Upper lobe of left lung (tissue), 6 donors: ENCODE measurements around the gene GAS2. TPM values are rescaled to one million over a fixed set of nuclear protein-coding genes. Genes with fewer than 3 reads are reported as not detected.

Experiments
- ATAC-seq, 2 donors: fragments of 200-7000 bp; cut with Tn5 transposase; one replicate each; pipeline ENCODE4 v1.9.1; 2022; ENCODE audit warnings: mild to moderate bottlenecking in 2 of 2, moderate library complexity in 2 of 2; ENCODE audit not compliant: low FRiP score in 2 of 2
- DNase-seq, 2 donors: peaks; one replicate each; pipeline ENCODE4 v3.0.0-alpha.2; 2019 to 2020
- H3K27ac ChIP-seq, 4 donors: fragments of 200-600 bp; sonication (generic); one replicate each; pipeline ENCODE4 v1.5.1; 2016 to 2019
- H3K27me3 ChIP-seq, 4 donors: fragments of 200-600 bp; sonication (generic); one replicate each; pipeline ENCODE4 v1.5.1; 2017 to 2019
- H3K36me3 ChIP-seq, 4 donors: fragments of 200-600 bp; sonication (generic); one replicate each; pipeline ENCODE4 v1.5.1; 2016 to 2019
- H3K4me1 ChIP-seq, 4 donors: fragments of 200-600 bp; sonication (generic); one replicate each; pipeline ENCODE4 v1.5.1; 2018 to 2019
- H3K4me3 ChIP-seq, 4 donors: fragments of 200-600 bp; sonication (generic); one replicate each; pipeline ENCODE4 v1.5.1; 2017 to 2019; ENCODE audit warnings: mild to moderate bottlenecking in 2 of 4, moderate library complexity in 1 of 4
- H3K9me3 ChIP-seq, 4 donors: fragments of 200-600 bp; sonication (generic); one replicate each; pipeline ENCODE4 v1.5.1; 2018 to 2019
- CTCF ChIP-seq, 6 experiments: fragments of 450-650 bp in 4 of 6; fragments of 200-600 bp in 2 of 6; sonication (generic) in 2 of 6; IDR thresholded peaks; one replicate each; pipeline ENCODE4 v1.5.1; 2016 to 2019; ENCODE audit warnings: antibody characterized with exemption in 6 of 6
- EP300 ChIP-seq, 4 donors: sonication (generic); formaldehyde crosslinking; IDR thresholded peaks; one replicate each; pipeline ENCODE4 v1.5.1; 2017; ENCODE audit warnings: antibody characterized with exemption in 4 of 4, control low read depth in 2 of 4
- POLR2A ChIP-seq, 4 donors: fragments of 450-650 bp; IDR thresholded peaks; one replicate each; pipeline ENCODE4 v1.5.1; 2016 to 2017; ENCODE audit warnings: antibody characterized with exemption in 4 of 4, mild to moderate bottlenecking in 2 of 4
- POLR2AphosphoS5 ChIP-seq, 2 donors: sonication (generic); formaldehyde crosslinking; IDR thresholded peaks; one replicate each; pipeline ENCODE4 v1.5.1; 2017; ENCODE audit warnings: antibody characterized with exemption in 2 of 2
- WGBS, 2 donors: methylation state at CpG; one replicate each; pipeline ENCODE4 v1.1.5; 2017 to 2018; 5-methylcytosine and 5-hydroxymethylcytosine counted together
- total RNA-seq, 6 donors: library from RNA; depleted of rRNA in 4 of 6; stranded (reverse); fragments of >200 nt in 4 of 6; gene quantifications; one replicate each; pipeline versions ENCODE4 v1.1.0 to v1.2.1, GENCODE V29; 2016 to 2021
- donor health status: DM: no; HTN: no; CAD: no; lungs with moderate emphysema.
- donor health status: DM: no; HTN: yes; CAD: no; lungs with severe emphysema.

Gene GAS2
- total RNA-seq, 6 donors from 2014 or later = 1.5 to 6.3 (median 2.1) TPM; not detected in 1

- ATAC-seq (no peak), DNase-seq (no peak)
- TF ChIP-seq EP300 (IDR thresholded peaks at IDR 0.05) (no peak), POLR2A (IDR thresholded peaks at IDR 0.05) (no peak), CTCF (IDR thresholded peaks at IDR 0.05) (no peak), POLR2AphosphoS5 (IDR thresholded peaks at IDR 0.05) (no peak)
- no peaks in the 10 kb centered on the region for H3K36me3 ChIP-seq
- WGBS, 2 donors = 92 to 93% methylated on average over 1 of the region's 1 CpG
- H3K4me3 ChIP-seq = no peak overlapping the region
- H3K9me3 ChIP-seq = peaks cover 0 to 5% (median 0%) of the 10 kb centered on the region in 4 donors
- no peaks in the 10 kb centered on the region for H3K27me3 ChIP-seq
- no peak overlapping the region for H3K27ac ChIP-seq
- H3K4me1 ChIP-seq = no peaks in the 10 kb centered on the region
These were observed 46.9 kb downstream of the GAS2 start for GRCh38 chr11:22713336-22713735.

- no peak for DNase-seq
- no peaks in the 10 kb centered on the region for H3K4me1 ChIP-seq
- ATAC-seq = no peak
- peaks cover 0 to 5% (median 0%) of the 10 kb centered on the region in 4 donors for H3K9me3 ChIP-seq
- H3K36me3 ChIP-seq = no peaks in the 10 kb centered on the region
- H3K27ac ChIP-seq = no peak overlapping the region
- 88 to 89% methylated on average over 3 of the region's 3 CpGs for WGBS, 2 donors
- no peaks in the 10 kb centered on the region for H3K27me3 ChIP-seq
- TF ChIP-seq POLR2A (IDR thresholded peaks at IDR 0.05) (no peak), EP300 (IDR thresholded peaks at IDR 0.05) (no peak), POLR2AphosphoS5 (IDR thresholded peaks at IDR 0.05) (no peak), CTCF (IDR thresholded peaks at IDR 0.05) (no peak)
- no peak overlapping the region for H3K4me3 ChIP-seq
These were observed 49.6 kb downstream of the GAS2 start for GRCh38 chr11:22715971-22716370.

- WGBS, 2 donors = 96 to 98% methylated on average over 3 of the region's 3 CpGs
- no peak overlapping the region for H3K27ac ChIP-seq
- no peaks in the 10 kb centered on the region for H3K36me3 ChIP-seq
- no peaks in the 10 kb centered on the region for H3K27me3 ChIP-seq
- no peaks in the 10 kb centered on the region for H3K4me1 ChIP-seq
- ATAC-seq (no peak), DNase-seq (no peak)
- peaks cover 0 to 5% (median 0%) of the 10 kb centered on the region in 4 donors for H3K9me3 ChIP-seq
- H3K4me3 ChIP-seq = no peak overlapping the region
- TF ChIP-seq POLR2A (IDR thresholded peaks at IDR 0.05) = no peak
- TF ChIP-seq POLR2AphosphoS5 (IDR thresholded peaks at IDR 0.05) = no peak
- TF ChIP-seq EP300 (IDR thresholded peaks at IDR 0.05) = no peak
- no peak for TF ChIP-seq CTCF (IDR thresholded peaks at IDR 0.05)
These were observed 54.0 kb downstream of the GAS2 start for GRCh38 chr11:22720457-22720856.

GRCh38 chr11:22723274-22723673, 56.9 kb downstream of the GAS2 start:
- Histone ChIP-seq H3K4me1 (no peaks in the 10 kb centered on the region), H3K4me3 (no peak overlapping the region), H3K36me3 (no peaks in the 10 kb centered on the region), H3K9me3 (no peaks in the 10 kb centered on the region), H3K27ac (no peak overlapping the region), H3K27me3 (no peaks in the 10 kb centered on the region)
- DNase-seq (no peak), ATAC-seq (no peak)
- TF ChIP-seq EP300 (IDR thresholded peaks at IDR 0.05) = no peak
- TF ChIP-seq POLR2A (IDR thresholded peaks at IDR 0.05) = no peak
- no peak for TF ChIP-seq CTCF (IDR thresholded peaks at IDR 0.05)
- no peak for TF ChIP-seq POLR2AphosphoS5 (IDR thresholded peaks at IDR 0.05)
- WGBS, 2 donors = 88 to 89% methylated on average over 3 of the region's 3 CpGs

- Histone ChIP-seq H3K9me3 (no peaks in the 10 kb centered on the region), H3K4me3 (no peak overlapping the region), H3K4me1 (no peaks in the 10 kb centered on the region), H3K27ac (no peak overlapping the region), H3K36me3 (no peaks in the 10 kb centered on the region), H3K27me3 (no peaks in the 10 kb centered on the region)
- ATAC-seq = no peak
- WGBS, 2 donors = 28 to 48% methylated on average over 3 of the region's 3 CpGs
- TF ChIP-seq POLR2A (IDR thresholded peaks at IDR 0.05) (no peak), CTCF (IDR thresholded peaks at IDR 0.05) (no peak), EP300 (IDR thresholded peaks at IDR 0.05) (no peak), POLR2AphosphoS5 (IDR thresholded peaks at IDR 0.05) (no peak)
- no peak for DNase-seq
These were observed 58.7 kb downstream of the GAS2 start for GRCh38 chr11:22725079-22725478.
